Activated naive CD4-positive, alpha-beta T cell treated with anti-CD3 and anti-CD28 coated beads for 36 hours (primary cell): Measurements from ENCODE around the gene FAM8A1. TPM values are rescaled to one million over a fixed set of nuclear protein-coding genes. Genes with fewer than 3 reads are reported as not detected.
A peak's percentile ranks its signal among the peaks of the same experiment; 100 is the strongest.
"Not testable (repeated sequence)": the region's sequence is repeated elsewhere in the genome, so short reads cannot be mapped to it uniquely, and the experiment has no call there.

ENCODE experiments used
- CTCF ChIA-PET: fragments of 350-600 bp; sonication (Branson Sonifier 250); formaldehyde crosslinking; loops from one replicate; lab custom pipeline; 2021; ENCODE audit warnings: antibody characterized with exemption; lab: Charles Lee
- DNase-seq: peaks from one replicate; pipeline ENCODE4 v3.0.0-alpha.2; 2020
- H3K27ac Mint-ChIP-seq: one replicate; pipeline ENCODE4 v1.8.0; 2021; ENCODE audit warnings: mild to moderate bottlenecking, mixed read lengths
- H3K27me3 Mint-ChIP-seq: one replicate; pipeline ENCODE4 v1.8.0; 2021; ENCODE audit warnings: low read depth, mixed read lengths
- H3K36me3 Mint-ChIP-seq: one replicate; pipeline ENCODE4 v1.8.0; 2021; ENCODE audit warnings: low read depth, mixed read lengths
- H3K4me1 Mint-ChIP-seq: one replicate; pipeline ENCODE4 v1.8.0; 2021; ENCODE audit warnings: low read depth, mixed read lengths
- H3K4me3 Mint-ChIP-seq: one replicate; pipeline ENCODE4 v1.8.0; 2021; ENCODE audit warnings: mild to moderate bottlenecking, moderate library complexity, mixed read lengths
- H3K9me3 Mint-ChIP-seq: one replicate; pipeline ENCODE4 v1.8.0; 2021; ENCODE audit warnings: mixed read lengths
- intact Hi-C: fragments of 100-400 bp; cut with micrococcal nuclease; formaldehyde crosslinking; loops from one replicate; pipeline ENCODE4 v1.15.1; 2023
- total RNA-seq, 2 experiments: library from RNA; stranded (reverse); gene quantifications; one replicate each; pipeline ENCODE4 v1.2.3, GENCODE V29; 2021

Gene FAM8A1, protein sequence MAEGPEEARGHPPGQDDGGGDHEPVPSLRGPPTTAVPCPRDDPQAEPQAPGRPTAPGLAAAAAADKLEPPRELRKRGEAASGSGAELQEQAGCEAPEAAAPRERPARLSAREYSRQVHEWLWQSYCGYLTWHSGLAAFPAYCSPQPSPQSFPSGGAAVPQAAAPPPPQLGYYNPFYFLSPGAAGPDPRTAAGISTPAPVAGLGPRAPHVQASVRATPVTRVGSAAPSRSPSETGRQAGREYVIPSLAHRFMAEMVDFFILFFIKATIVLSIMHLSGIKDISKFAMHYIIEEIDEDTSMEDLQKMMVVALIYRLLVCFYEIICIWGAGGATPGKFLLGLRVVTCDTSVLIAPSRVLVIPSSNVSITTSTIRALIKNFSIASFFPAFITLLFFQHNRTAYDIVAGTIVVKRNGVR
- 1 to 10 TPM; 2.9 to 3.0 TPM for total RNA-seq

DNA sequence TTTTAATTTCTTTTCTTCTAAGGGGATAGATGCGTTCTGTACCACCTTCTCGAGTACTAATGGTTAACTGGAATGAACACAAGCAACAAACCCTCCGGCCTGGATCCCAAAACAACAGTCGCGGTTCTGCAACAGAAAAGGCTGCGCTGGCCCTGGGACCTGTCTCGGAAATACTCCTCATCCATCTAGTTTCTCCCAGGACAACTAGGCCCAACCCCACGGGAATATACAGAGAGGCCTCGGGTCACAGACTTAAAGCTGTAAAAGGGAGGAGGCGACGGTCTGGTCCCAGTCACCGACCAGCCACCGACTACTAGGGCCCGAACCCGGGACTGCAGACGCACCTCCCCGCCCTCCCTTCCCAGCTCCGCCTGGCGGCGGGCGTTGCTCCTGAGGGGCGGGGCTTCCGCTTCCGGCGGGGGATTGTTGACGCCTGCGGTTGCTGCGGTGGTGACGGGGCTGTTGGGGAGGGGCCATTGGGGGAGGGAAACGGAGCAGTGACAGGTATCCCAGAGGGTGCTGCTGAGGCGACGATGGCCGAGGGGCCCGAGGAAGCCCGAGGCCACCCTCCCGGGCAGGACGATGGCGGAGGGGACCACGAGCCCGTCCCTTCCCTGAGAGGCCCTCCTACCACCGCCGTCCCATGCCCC lies at the start of gene FAM8A1:
FAM8A1 (plus strand) TSS at position 426 of the 650 bp plus-strand sequence; CDS start at position 534, 108 bp downstream.
- CTCF ChIA-PET: interaction anchor here (1.1 to 2.3 kb wide), 8 partner anchors 9 to 204 kb away, joined by 3 to 8 read pairs (median 4); no protein-coding TSS in a partner anchor
- H3K9me3 Mint-ChIP-seq: no peaks in the 10 kb centered on the region
- intact Hi-C loops: loop anchor here (1.0 to 5.0 kb wide), 9 partner anchors 11 to 1278 kb away; partner anchors contain the start of genes KDM1B, NHLRC1, NUP153 and TPMT
- H3K4me1 Mint-ChIP-seq: peaks cover 29% of the 10 kb centered on the region
- H3K27ac Mint-ChIP-seq: peak within 1 kb of the TSS; percentile 53
- peak; percentile 98 for DNase-seq
- no peaks in the 10 kb centered on the region for H3K27me3 Mint-ChIP-seq
- peak within 1 kb of the TSS; percentile 75 for H3K4me3 Mint-ChIP-seq
- H3K36me3 Mint-ChIP-seq: peaks cover 3% of the 10 kb centered on the region

- no peak for DNase-seq
- no peaks in the 10 kb centered on the region for H3K9me3 Mint-ChIP-seq
- no peak overlapping the region for H3K4me3 Mint-ChIP-seq
- no peak overlapping the region for H3K27ac Mint-ChIP-seq
- intact Hi-C loops: no loop called here
- CTCF ChIA-PET: no interaction called here
- H3K36me3 Mint-ChIP-seq: no peaks in the 10 kb centered on the region
- no peaks in the 10 kb centered on the region for H3K4me1 Mint-ChIP-seq
- H3K27me3 Mint-ChIP-seq: peaks cover 11% of the 10 kb centered on the region
Measured at GRCh38 chr6:17551383-17551958, 48.6 kb upstream of the FAM8A1 start.

- no peak overlapping the region for H3K4me3 Mint-ChIP-seq
- intact Hi-C loops: no loop called here
- no peaks in the 10 kb centered on the region for H3K9me3 Mint-ChIP-seq
- no peak overlapping the region for H3K27ac Mint-ChIP-seq
- H3K27me3 Mint-ChIP-seq: peaks cover 2% of the 10 kb centered on the region
- CTCF ChIA-PET: interaction anchor here (0.6 kb wide), 1 partner anchor 30 kb away, joined by 3 read pairs; no protein-coding TSS in a partner anchor
- no peak for DNase-seq
- no peaks in the 10 kb centered on the region for H3K4me1 Mint-ChIP-seq
- no peaks in the 10 kb centered on the region for H3K36me3 Mint-ChIP-seq
Measured at GRCh38 chr6:17552861-17553260, 47.2 kb upstream of the FAM8A1 start.

- Mint-ChIP-seq H3K27ac (no peak overlapping the region), H3K9me3 (peaks cover 2% of the 10 kb centered on the region), H3K4me1 (no peaks in the 10 kb centered on the region), H3K4me3 (no peak overlapping the region), H3K36me3 (no peaks in the 10 kb centered on the region), H3K27me3 (no peaks in the 10 kb centered on the region)
- intact Hi-C loops: no loop called here
- CTCF ChIA-PET: no interaction called here
- no peak for DNase-seq
Measured at GRCh38 chr6:17556014-17556413, 44.1 kb upstream of the FAM8A1 start.

DNA sequence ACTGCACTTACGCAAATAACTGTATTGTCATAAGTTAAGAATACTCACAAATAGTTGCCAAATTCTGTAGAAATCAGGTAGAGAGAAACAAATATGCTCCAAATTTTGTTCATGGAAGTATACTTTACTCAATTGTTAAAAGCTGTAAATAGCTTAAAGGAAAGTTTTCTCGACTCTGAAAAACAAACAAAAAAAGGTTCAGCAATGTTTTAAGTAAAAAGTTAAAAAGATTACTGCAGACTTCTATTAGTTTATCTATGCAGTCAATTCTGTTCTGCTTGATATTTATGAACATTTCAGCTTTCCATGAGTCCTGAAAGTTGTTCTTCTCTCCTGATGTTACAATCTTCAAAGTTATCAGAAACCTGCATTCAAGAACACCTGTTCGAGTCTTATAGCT lies 37.5 kb upstream of the FAM8A1 start:
- Mint-ChIP-seq H3K4me1 (no peaks in the 10 kb centered on the region), H3K36me3 (peaks cover 2% of the 10 kb centered on the region)

GRCh38 chr6:17565399-17565798 lies 34.7 kb upstream of the FAM8A1 start:
- Mint-ChIP-seq H3K36me3 (peaks cover 2% of the 10 kb centered on the region), H3K27ac (no peak overlapping the region), H3K9me3 (peaks cover 25% of the 10 kb centered on the region), H3K4me3 (no peak overlapping the region), H3K4me1 (no peaks in the 10 kb centered on the region), H3K27me3 (peaks cover 6% of the 10 kb centered on the region)
- CTCF ChIA-PET: interaction anchor here (1.9 kb wide), 1 partner anchor 239 kb away, joined by 5 read pairs; no protein-coding TSS in a partner anchor
- DNase-seq: no peak
- intact Hi-C loops: no loop called here

More for the DNA sequence above, 37.5 kb upstream of the FAM8A1 start:
- intact Hi-C loops: no loop called here
- CTCF ChIA-PET: no interaction called here
- H3K9me3 Mint-ChIP-seq: peaks cover 25% of the 10 kb centered on the region
- no peak overlapping the region for H3K4me3 Mint-ChIP-seq
- H3K27ac Mint-ChIP-seq: no peak overlapping the region
- H3K27me3 Mint-ChIP-seq: peaks cover 2% of the 10 kb centered on the region
- DNase-seq: no peak

DNA sequence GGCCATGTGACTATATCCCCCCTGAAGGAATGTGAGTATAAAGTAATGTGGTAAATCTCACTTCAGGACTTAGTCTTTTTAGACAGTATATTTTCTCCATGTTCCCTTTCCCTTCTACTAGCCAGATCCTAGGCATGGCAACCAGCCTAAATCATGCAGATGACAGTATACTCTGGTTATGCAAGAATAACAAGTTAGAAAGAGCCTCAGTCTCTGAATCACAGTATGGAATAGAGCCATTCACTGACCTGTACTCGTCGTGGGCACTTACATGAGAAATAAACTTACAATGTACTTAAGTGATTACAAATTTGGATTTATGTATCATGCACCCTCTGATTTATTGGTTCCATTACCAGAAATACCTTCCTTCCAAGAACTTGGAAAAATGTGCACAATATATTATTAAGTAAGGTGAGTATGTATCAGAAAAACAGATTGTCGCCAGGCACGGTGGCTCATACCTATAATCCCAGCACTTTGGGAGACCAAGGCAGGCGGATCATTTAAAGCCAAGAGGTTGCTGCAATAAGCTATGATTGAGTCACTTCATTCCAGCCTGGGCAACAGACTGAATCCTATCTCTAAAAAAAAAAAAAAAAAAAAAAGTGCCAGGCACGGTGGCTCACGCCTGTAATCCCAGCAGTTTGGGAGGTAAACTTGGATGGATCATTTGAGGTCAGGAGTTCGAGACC lies 25.1 kb upstream of the FAM8A1 start:
- Mint-ChIP-seq H3K36me3 (no peaks in the 10 kb centered on the region), H3K9me3 (peaks cover 10% of the 10 kb centered on the region), H3K4me1 (no peaks in the 10 kb centered on the region), H3K27me3 (peaks cover 19% of the 10 kb centered on the region), H3K27ac (no peak overlapping the region), H3K4me3 (no peak overlapping the region)
- intact Hi-C loops: no loop called here
- CTCF ChIA-PET: no interaction called here
- DNase-seq: no peak

DNA sequence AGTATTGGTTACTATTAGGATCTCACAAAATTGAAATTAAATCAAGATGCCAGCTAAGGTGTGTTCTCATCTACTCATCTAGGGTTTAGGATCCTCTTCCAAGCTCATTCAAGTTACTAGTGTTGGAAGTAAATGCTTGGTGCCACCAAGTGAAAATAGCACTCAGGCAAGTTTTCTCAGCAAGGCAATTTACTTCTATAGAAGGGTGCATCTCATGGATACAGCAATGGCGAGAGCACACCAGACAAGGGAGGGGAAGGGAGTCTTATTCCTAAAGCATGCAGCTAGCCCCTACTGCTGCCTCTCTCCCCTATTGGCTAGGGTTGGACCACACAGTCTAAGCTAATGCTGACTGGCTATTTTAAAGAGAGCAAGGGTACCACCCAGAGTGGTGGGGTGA lies 23.0 kb upstream of the FAM8A1 start:
- no peaks in the 10 kb centered on the region for H3K36me3 Mint-ChIP-seq
- no peak overlapping the region for H3K4me3 Mint-ChIP-seq
- intact Hi-C loops: no loop called here
- peaks cover 10% of the 10 kb centered on the region for H3K9me3 Mint-ChIP-seq
- CTCF ChIA-PET: interaction anchor here (1.5 kb wide), 1 partner anchor 11 kb away, joined by 3 read pairs; no protein-coding TSS in a partner anchor
- no peak overlapping the region for H3K27ac Mint-ChIP-seq
- no peaks in the 10 kb centered on the region for H3K4me1 Mint-ChIP-seq
- H3K27me3 Mint-ChIP-seq: peaks cover 21% of the 10 kb centered on the region
- DNase-seq: no peak

DNA sequence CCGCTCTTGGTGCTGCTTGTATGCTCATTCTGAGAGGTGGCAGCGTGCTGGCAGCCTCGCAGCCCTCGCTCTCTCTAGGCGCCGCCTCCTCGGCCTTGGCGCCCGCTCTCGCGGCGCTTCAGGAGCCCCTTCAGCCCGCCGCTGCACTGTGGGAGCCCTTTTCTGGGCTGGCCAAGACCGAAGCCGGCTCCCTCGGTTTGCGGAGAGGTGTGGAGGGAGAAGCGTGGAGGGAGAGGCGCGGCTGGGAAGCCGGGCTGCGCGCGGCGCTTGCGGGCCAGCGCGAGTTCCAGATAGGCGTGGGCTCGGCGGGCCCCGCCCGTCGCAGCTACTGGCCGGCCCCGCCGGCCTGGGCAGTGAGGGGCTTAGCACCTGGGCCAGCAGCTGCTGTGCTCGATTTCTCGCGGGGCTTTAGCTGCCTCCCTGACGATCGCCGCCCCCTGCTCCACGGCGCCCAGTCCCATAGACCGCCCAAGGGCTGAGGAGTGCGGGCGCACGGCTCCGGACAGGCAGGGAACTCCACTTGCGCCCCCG lies 19.5 kb upstream of the FAM8A1 start:
- Mint-ChIP-seq H3K4me1 (peaks cover 3% of the 10 kb centered on the region), H3K27ac (no peak overlapping the region), H3K4me3 (peak overlapping the region; percentile 63), H3K9me3 (peaks cover 10% of the 10 kb centered on the region), H3K27me3 (peaks cover 10% of the 10 kb centered on the region), H3K36me3 (no peaks in the 10 kb centered on the region)
- intact Hi-C loops: loop anchor here (5.0 kb wide), 2 partner anchors 922 to 1248 kb away; no protein-coding TSS in a partner anchor
- CTCF ChIA-PET: interaction anchor here (0.6 to 2.7 kb wide), 7 partner anchors 12 to 580 kb away, joined by 3 to 7 read pairs (median 4); no protein-coding TSS in a partner anchor
- DNase-seq: peak; percentile 37

DNA sequence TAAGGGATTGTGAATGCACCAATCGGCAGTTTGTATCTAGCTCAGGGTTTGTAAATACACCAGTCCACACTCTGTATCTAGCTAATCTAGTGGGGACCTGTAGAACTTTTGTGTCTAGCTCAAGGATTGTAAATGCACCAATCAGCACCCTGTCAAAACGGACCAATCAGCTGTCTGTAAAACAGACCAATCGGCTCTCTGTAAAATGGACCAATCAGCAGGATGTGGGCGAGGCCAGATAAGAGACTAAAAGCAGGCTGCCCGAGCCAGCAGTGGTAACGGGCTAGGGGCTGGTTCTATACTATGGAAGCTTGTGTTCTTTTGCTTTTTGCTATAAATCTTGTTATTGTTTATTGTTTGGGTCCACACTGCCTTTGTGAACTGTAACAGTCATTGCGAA lies 18.8 kb upstream of the FAM8A1 start:
- peak overlapping the region; percentile 23 for H3K4me3 Mint-ChIP-seq
- H3K36me3 Mint-ChIP-seq, H3K27ac Mint-ChIP-seq, H3K9me3 Mint-ChIP-seq, H3K27me3 Mint-ChIP-seq, H3K4me1 Mint-ChIP-seq: not testable (repeated sequence)
- intact Hi-C loops: loop anchor here (5.0 kb wide), 2 partner anchors 921 to 1249 kb away; no protein-coding TSS in a partner anchor
- CTCF ChIA-PET: interaction anchor here (0.6 to 2.7 kb wide), 7 partner anchors 11 to 424 kb away, joined by 3 to 7 read pairs (median 3); no protein-coding TSS in a partner anchor
- peak; percentile 23 for DNase-seq

GRCh38 chr6:17583811-17584210 lies 16.3 kb upstream of the FAM8A1 start:
- H3K9me3 Mint-ChIP-seq: no peaks in the 10 kb centered on the region
- intact Hi-C loops: loop anchor here (1.0 to 5.0 kb wide), 9 partner anchors 79 to 1252 kb away; partner anchors contain the start of genes NHLRC1 and RBM24
- H3K27me3 Mint-ChIP-seq: peaks cover 5% of the 10 kb centered on the region
- H3K4me3 Mint-ChIP-seq: no peak overlapping the region
- no peaks in the 10 kb centered on the region for H3K36me3 Mint-ChIP-seq
- peaks cover 3% of the 10 kb centered on the region for H3K4me1 Mint-ChIP-seq
- no peak overlapping the region for H3K27ac Mint-ChIP-seq
- CTCF ChIA-PET: interaction anchor here (0.5 to 2.7 kb wide), 19 partner anchors 17 to 619 kb away, joined by 3 to 19 read pairs (median 4); partner anchors contain the start of gene FAM8A1
- DNase-seq: no peak
